ENCODE results near the gene HSPA12B. TPM values are rescaled to one million over a fixed set of nuclear protein-coding genes. Genes with fewer than 3 reads are reported as not detected.

The HSPA12B gene
- total RNA-seq, 1 donor from 2014 or later = 21.6 TPM

GRCh38 chr20:3733119-3733995 is 872 bp downstream of the HSPA12B start:
- H3K27me3 ChIP-seq = no peaks in the 10 kb centered on the region

GRCh38 chr20:3734111-3734843 is 1.8 kb downstream of the HSPA12B start:
- intact Hi-C loops (cut with DNase I) = no loop called here
- TF ChIP-seq CTCF (IDR thresholded peaks at IDR 0.05) = no peak
- TF ChIP-seq POLR2AphosphoS5 (IDR thresholded peaks at IDR 0.05; ENCODE audit: insufficient read depth in 1 of 2, low read depth in 1 of 2) = no peak
- no peak for TF ChIP-seq POLR2A (IDR thresholded peaks at IDR 0.05)
- no peaks in the 10 kb centered on the region for H3K9me3 ChIP-seq
- H3K4me3 ChIP-seq = peak overlapping the region; percentile 42 to 53
- no peaks in the 10 kb centered on the region for H3K27me3 ChIP-seq
- no peaks in the 10 kb centered on the region for H3K36me3 ChIP-seq
- H3K4me1 ChIP-seq = peaks cover 32% of the 10 kb centered on the region
- DNase-seq (ENCODE audit: extremely low spot score in 2 of 2) = no peak
- peak overlapping the region; percentile 72 for H3K27ac ChIP-seq

More at GRCh38 chr20:3733119-3733995, 872 bp downstream of the HSPA12B start:
- TF ChIP-seq POLR2AphosphoS5 (IDR thresholded peaks at IDR 0.05; ENCODE audit: insufficient read depth in 1 of 2, low read depth in 1 of 2) (no peak), CTCF (IDR thresholded peaks at IDR 0.05) (no peak), POLR2A (IDR thresholded peaks at IDR 0.05) (no peak)
- intact Hi-C loops (cut with DNase I) = no loop called here
- Histone ChIP-seq H3K9me3 (no peaks in the 10 kb centered on the region), H3K27ac (peak overlapping the region; percentile 72), H3K4me1 (peaks cover 37% of the 10 kb centered on the region), H3K4me3 (peak overlapping the region; percentile 42 to 53), H3K36me3 (no peaks in the 10 kb centered on the region)
- DNase-seq (ENCODE audit: extremely low spot score in 2 of 2) = no peak

GRCh38 chr20:3735768-3736167 is 3.3 kb downstream of the HSPA12B start:
- H3K36me3 ChIP-seq = no peaks in the 10 kb centered on the region
- no peak overlapping the region for H3K27ac ChIP-seq
- intact Hi-C loops (cut with DNase I) = no loop called here
- TF ChIP-seq POLR2AphosphoS5 (IDR thresholded peaks at IDR 0.05; ENCODE audit: insufficient read depth in 1 of 2, low read depth in 1 of 2) = no peak
- peaks cover 40% of the 10 kb centered on the region for H3K4me1 ChIP-seq
- DNase-seq (ENCODE audit: extremely low spot score in 2 of 2) = no peak
- no peak overlapping the region for H3K4me3 ChIP-seq
- H3K27me3 ChIP-seq = no peaks in the 10 kb centered on the region
- no peaks in the 10 kb centered on the region for H3K9me3 ChIP-seq

GRCh38 chr20:3738111-3739053 is 5.9 kb downstream of the HSPA12B start:
- peaks cover 32% of the 10 kb centered on the region for H3K4me1 ChIP-seq
- no peaks in the 10 kb centered on the region for H3K27me3 ChIP-seq
- H3K27ac ChIP-seq = no peak overlapping the region
- H3K9me3 ChIP-seq = no peaks in the 10 kb centered on the region
- TF ChIP-seq CTCF (IDR thresholded peaks at IDR 0.05) (no peak), POLR2A (IDR thresholded peaks at IDR 0.05) (no peak), POLR2AphosphoS5 (IDR thresholded peaks at IDR 0.05; ENCODE audit: insufficient read depth in 1 of 2, low read depth in 1 of 2) (no peak)
- no peaks in the 10 kb centered on the region for H3K36me3 ChIP-seq
- DNase-seq (ENCODE audit: extremely low spot score in 2 of 2) = no peak
- no peak overlapping the region for H3K4me3 ChIP-seq
- intact Hi-C loops (cut with DNase I) = no loop called here

Measured in vagina (tissue), 2 donors.